Dendritic cell treated with granulocyte-macrophage colony-stimulating factor and Interleukin-4, amounts not matched to agents 40 ng/mL and 50 ng/mL, for 4 days (primary cell): Measurements from ENCODE around the gene CYP24A1.

Experiments used
- H3K27ac Mint-ChIP-seq: one replicate; pipeline ENCODE4 v1.8.0; 2022; ENCODE audit warnings: mild to moderate bottlenecking, mixed read lengths
- H3K27me3 Mint-ChIP-seq: one replicate; pipeline ENCODE4 v1.8.0; 2022; ENCODE audit warnings: mild to moderate bottlenecking, mixed read lengths
- H3K36me3 Mint-ChIP-seq: one replicate; pipeline ENCODE4 v1.8.0; 2022; ENCODE audit warnings: low read depth, mixed read lengths
- H3K4me1 Mint-ChIP-seq: one replicate; pipeline ENCODE4 v1.8.0; 2022; ENCODE audit warnings: low read depth, mixed read lengths
- H3K4me3 Mint-ChIP-seq: one replicate; pipeline ENCODE4 v1.8.0; 2022; ENCODE audit warnings: mild to moderate bottlenecking, moderate library complexity, mixed read lengths
- H3K9me3 Mint-ChIP-seq: one replicate; pipeline ENCODE4 v1.8.0; 2022; ENCODE audit warnings: mixed read lengths
- intact Hi-C: fragments of 100-400 bp; cut with micrococcal nuclease; formaldehyde crosslinking; loops from one replicate; pipeline ENCODE4 v1.15.0; 2022

Gene CYP24A1

GRCh38 chr20:54173653-54174456 lies at the start of gene CYP24A1:
Gene CYP24A1 (minus strand): TSS chr20:54173986. CDS start chr20:54173579, 407 bp downstream.
- intact Hi-C loops, result no loop called here
- Mint-ChIP-seq H3K36me3 (no peaks in the 10 kb centered on the region), H3K9me3 (no peaks in the 10 kb centered on the region), H3K27me3 (peaks cover 64% of the 10 kb centered on the region), H3K4me3 (peak within 1 kb of the TSS; percentile 61), H3K27ac (no peak within 1 kb of the TSS), H3K4me1 (peaks cover 20% of the 10 kb centered on the region)

GRCh38 chr20:54223285-54223684 lies 49.5 kb upstream of the CYP24A1 start:
- no peaks in the 10 kb centered on the region for H3K27me3 Mint-ChIP-seq
- H3K4me1 Mint-ChIP-seq, result peaks cover 32% of the 10 kb centered on the region
- H3K27ac Mint-ChIP-seq, result no peak overlapping the region
- H3K9me3 Mint-ChIP-seq, result peaks cover 17% of the 10 kb centered on the region
- intact Hi-C loops, result no loop called here
- peaks cover 7% of the 10 kb centered on the region for H3K36me3 Mint-ChIP-seq
- H3K4me3 Mint-ChIP-seq, result no peak overlapping the region

- Mint-ChIP-seq H3K27me3 (no peaks in the 10 kb centered on the region), H3K27ac (peak overlapping the region; percentile 14), H3K4me1 (peaks cover 27% of the 10 kb centered on the region), H3K9me3 (peaks cover 7% of the 10 kb centered on the region), H3K36me3 (peaks cover 17% of the 10 kb centered on the region), H3K4me3 (no peak overlapping the region)
- intact Hi-C loops, result no loop called here
These were observed 48.5 kb upstream of the CYP24A1 start for GRCh38 chr20:54221996-54222890.

GRCh38 chr20:54221353-54221752 lies 47.6 kb upstream of the CYP24A1 start:
- intact Hi-C loops, result no loop called here
- H3K27ac Mint-ChIP-seq, result peak overlapping the region; percentile 14
- H3K27me3 Mint-ChIP-seq, result no peaks in the 10 kb centered on the region
- H3K4me1 Mint-ChIP-seq, result peaks cover 24% of the 10 kb centered on the region
- H3K36me3 Mint-ChIP-seq, result peaks cover 24% of the 10 kb centered on the region
- H3K9me3 Mint-ChIP-seq, result no peaks in the 10 kb centered on the region
- no peak overlapping the region for H3K4me3 Mint-ChIP-seq

- Mint-ChIP-seq H3K27me3 (no peaks in the 10 kb centered on the region), H3K4me1 (peaks cover 24% of the 10 kb centered on the region), H3K36me3 (peaks cover 31% of the 10 kb centered on the region), H3K27ac (no peak overlapping the region), H3K9me3 (no peaks in the 10 kb centered on the region), H3K4me3 (no peak overlapping the region)
- intact Hi-C loops, result no loop called here
These were observed 46.9 kb upstream of the CYP24A1 start for GRCh38 chr20:54220722-54221121.

GRCh38 chr20:54219751-54220426 lies 46.1 kb upstream of the CYP24A1 start:
- Mint-ChIP-seq H3K4me1 (peaks cover 24% of the 10 kb centered on the region), H3K27ac (no peak overlapping the region), H3K4me3 (no peak overlapping the region), H3K9me3 (no peaks in the 10 kb centered on the region), H3K27me3 (no peaks in the 10 kb centered on the region), H3K36me3 (peaks cover 38% of the 10 kb centered on the region)
- intact Hi-C loops, result loop anchor here (1.0 kb wide), 1 partner anchor 426 kb away; no protein-coding TSS in a partner anchor

- no peaks in the 10 kb centered on the region for H3K27me3 Mint-ChIP-seq
- peaks cover 24% of the 10 kb centered on the region for H3K4me1 Mint-ChIP-seq
- intact Hi-C loops, result no loop called here
- no peak overlapping the region for H3K27ac Mint-ChIP-seq
- H3K36me3 Mint-ChIP-seq, result peaks cover 40% of the 10 kb centered on the region
- H3K9me3 Mint-ChIP-seq, result no peaks in the 10 kb centered on the region
- H3K4me3 Mint-ChIP-seq, result no peak overlapping the region
These were observed 44.7 kb upstream of the CYP24A1 start for GRCh38 chr20:54218470-54218869.

GRCh38 chr20:54217762-54218161 lies 44.0 kb upstream of the CYP24A1 start:
- Mint-ChIP-seq H3K9me3 (no peaks in the 10 kb centered on the region), H3K27me3 (no peaks in the 10 kb centered on the region), H3K4me1 (peaks cover 24% of the 10 kb centered on the region), H3K27ac (no peak overlapping the region), H3K4me3 (no peak overlapping the region), H3K36me3 (peaks cover 40% of the 10 kb centered on the region)
- intact Hi-C loops, result no loop called here

GRCh38 chr20:54215157-54215789 lies 41.5 kb upstream of the CYP24A1 start:
- Mint-ChIP-seq H3K4me1 (peaks cover 7% of the 10 kb centered on the region), H3K27me3 (no peaks in the 10 kb centered on the region), H3K27ac (no peak overlapping the region), H3K4me3 (no peak overlapping the region), H3K9me3 (no peaks in the 10 kb centered on the region), H3K36me3 (peaks cover 40% of the 10 kb centered on the region)
- intact Hi-C loops, result no loop called here

GRCh38 chr20:54214566-54214965 lies 40.8 kb upstream of the CYP24A1 start:
- Mint-ChIP-seq H3K27ac (no peak overlapping the region), H3K4me3 (no peak overlapping the region), H3K27me3 (no peaks in the 10 kb centered on the region), H3K9me3 (no peaks in the 10 kb centered on the region), H3K4me1 (peaks cover 14% of the 10 kb centered on the region), H3K36me3 (peaks cover 40% of the 10 kb centered on the region)
- intact Hi-C loops, result no loop called here

GRCh38 chr20:54212871-54213270 lies 39.1 kb upstream of the CYP24A1 start:
- Mint-ChIP-seq H3K36me3 (peaks cover 31% of the 10 kb centered on the region), H3K4me1 (peaks cover 24% of the 10 kb centered on the region)
- intact Hi-C loops, result no loop called here

GRCh38 chr20:54212226-54212625 lies 38.4 kb upstream of the CYP24A1 start:
- Mint-ChIP-seq H3K9me3 (no peaks in the 10 kb centered on the region), H3K4me3 (no peak overlapping the region), H3K27ac (no peak overlapping the region), H3K36me3 (peaks cover 28% of the 10 kb centered on the region), H3K27me3 (no peaks in the 10 kb centered on the region), H3K4me1 (peaks cover 24% of the 10 kb centered on the region)
- intact Hi-C loops, result no loop called here

More at GRCh38 chr20:54212871-54213270, 39.1 kb upstream of the CYP24A1 start:
- H3K27ac Mint-ChIP-seq, result no peak overlapping the region
- H3K9me3 Mint-ChIP-seq, result no peaks in the 10 kb centered on the region
- no peaks in the 10 kb centered on the region for H3K27me3 Mint-ChIP-seq
- no peak overlapping the region for H3K4me3 Mint-ChIP-seq

- Mint-ChIP-seq H3K27me3 (no peaks in the 10 kb centered on the region), H3K36me3 (peaks cover 6% of the 10 kb centered on the region), H3K9me3 (no peaks in the 10 kb centered on the region), H3K4me3 (no peak overlapping the region), H3K4me1 (peaks cover 24% of the 10 kb centered on the region), H3K27ac (peak overlapping the region; percentile 100)
- intact Hi-C loops, result no loop called here
These were observed 35.5 kb upstream of the CYP24A1 start for GRCh38 chr20:54209216-54209813.
